ENCODE measurements around the gene DERA.
"Not testable (repeated sequence)": the region's sequence is repeated elsewhere in the genome, so short reads cannot be mapped to it uniquely, and the experiment has no call there.

DERA gene

GRCh38 chr12:15897433-15897832 is 13.7 kb upstream of the DERA start:
- Histone ChIP-seq H3K4me3 (ENCODE audit: control insufficient read depth in 1 of 7, extremely low read depth in 1 of 7, insufficient read depth in 4 of 7, low read depth in 2 of 7, low read length in 6 of 7) (no peak overlapping the region), H3K27me3 (replicated peaks in 2 of 5; ENCODE audit: control insufficient read depth in 4 of 5, insufficient read depth in 5 of 5, low read length in 4 of 5) (no peaks in the 10 kb centered on the region), H3K9me3 (ENCODE audit: control extremely low read depth in 1 of 5, control insufficient read depth in 4 of 5, insufficient read depth in 2 of 5, low read depth in 1 of 5, low read length in 4 of 5) (no peaks in the 10 kb centered on the region), H3K27ac (ENCODE audit: insufficient read depth in 1 of 2, low read depth in 1 of 2, low read length in 2 of 2, poor library complexity in 1 of 2, severe bottlenecking in 2 of 2) (no peak overlapping the region), H3K36me3 (ENCODE audit: control insufficient read depth in 4 of 4, insufficient read depth in 4 of 4, low read length in 3 of 4) (peaks cover 20 to 61% (median 40%) of the 10 kb centered on the region in 4 experiments), H3K4me1 (ENCODE audit: control extremely low read depth in 1 of 4, control insufficient read depth in 4 of 4, insufficient read depth in 4 of 4, low read length in 3 of 4) (no peaks in the 10 kb centered on the region)
- WGBS (ENCODE audit: insufficient coverage): no CpG with 5 or more reads among the region's 2 CpGs
- ChIA-PET POLR2A (interaction anchor here (1.3 kb wide), 1 partner anchor 9 kb away, joined by 3 read pairs; no protein-coding TSS in a partner anchor), CTCF (interaction anchor here (1.1 to 4.9 kb wide), 5 partner anchors 8 to 121 kb away, joined by 3 to 25 read pairs (median 9); partner anchors contain the start of gene DERA)
- no peak for DNase-seq

- Histone ChIP-seq H3K27me3 (replicated peaks in 2 of 5; ENCODE audit: control insufficient read depth in 4 of 5, insufficient read depth in 5 of 5, low read length in 4 of 5) (no peaks in the 10 kb centered on the region), H3K9me3 (ENCODE audit: control extremely low read depth in 1 of 5, control insufficient read depth in 4 of 5, insufficient read depth in 2 of 5, low read depth in 1 of 5, low read length in 4 of 5) (no peaks in the 10 kb centered on the region), H3K36me3 (ENCODE audit: control insufficient read depth in 4 of 4, insufficient read depth in 4 of 4, low read length in 3 of 4) (peaks cover 13 to 64% (median 44%) of the 10 kb centered on the region in 4 experiments), H3K4me3 (ENCODE audit: control insufficient read depth in 1 of 7, extremely low read depth in 1 of 7, insufficient read depth in 4 of 7, low read depth in 2 of 7, low read length in 6 of 7) (no peak overlapping the region), H3K27ac (ENCODE audit: insufficient read depth in 1 of 2, low read depth in 1 of 2, low read length in 2 of 2, poor library complexity in 1 of 2, severe bottlenecking in 2 of 2) (no peak overlapping the region), H3K4me1 (ENCODE audit: control extremely low read depth in 1 of 4, control insufficient read depth in 4 of 4, insufficient read depth in 4 of 4, low read length in 3 of 4) (no peaks in the 10 kb centered on the region)
- ChIA-PET POLR2A (interaction anchor here (0.8 kb wide), 1 partner anchor 17 kb away, joined by 3 read pairs; the partner anchor contains the start of gene STRAP), CTCF (interaction anchor here (0.6 to 4.9 kb wide), 10 partner anchors 7 to 315 kb away, joined by 3 to 25 read pairs (median 5); partner anchors contain the start of gene DERA)
- peak; percentile 28 to 58 (median 45) for DNase-seq
Measured at GRCh38 chr12:15899282-15899870, 11.8 kb upstream of the DERA start.

- WGBS (ENCODE audit: insufficient coverage): 100% methylated on average over 2 of the region's 5 CpGs
- H3K9me3 ChIP-seq (ENCODE audit: control extremely low read depth in 1 of 5, control insufficient read depth in 4 of 5, insufficient read depth in 2 of 5, low read depth in 1 of 5, low read length in 4 of 5): no peaks in the 10 kb centered on the region
- no peak overlapping the region for H3K4me3 ChIP-seq (ENCODE audit: control insufficient read depth in 1 of 7, extremely low read depth in 1 of 7, insufficient read depth in 4 of 7, low read depth in 2 of 7, low read length in 6 of 7)
- H3K27ac ChIP-seq (ENCODE audit: insufficient read depth in 1 of 2, low read depth in 1 of 2, low read length in 2 of 2, poor library complexity in 1 of 2, severe bottlenecking in 2 of 2): no peak overlapping the region
- ChIA-PET CTCF (interaction anchor here (0.6 to 1.4 kb wide), 2 partner anchors 15 to 22 kb away, joined by 3 to 5 read pairs; no protein-coding TSS in a partner anchor), POLR2A (no interaction called here)
- DNase-seq: no peak
- H3K36me3 ChIP-seq (ENCODE audit: control insufficient read depth in 4 of 4, insufficient read depth in 4 of 4, low read length in 3 of 4): peaks cover 8 to 46% (median 27%) of the 10 kb centered on the region in 4 experiments
- no peaks in the 10 kb centered on the region for H3K27me3 ChIP-seq (replicated peaks in 2 of 5; ENCODE audit: control insufficient read depth in 4 of 5, insufficient read depth in 5 of 5, low read length in 4 of 5)
- peaks cover 0 to under 1% (median 0%) of the 10 kb centered on the region in 4 experiments for H3K4me1 ChIP-seq (ENCODE audit: control extremely low read depth in 1 of 4, control insufficient read depth in 4 of 4, insufficient read depth in 4 of 4, low read length in 3 of 4)
Measured at GRCh38 chr12:15904378-15904920, 6.7 kb upstream of the DERA start.

GRCh38 chr12:15910468-15910863 is 666 bp upstream of the DERA start:
- POLR2A ChIA-PET: interaction anchor here (1.3 kb wide), 1 partner anchor 28 kb away, joined by 4 read pairs; no protein-coding TSS in a partner anchor
- Histone ChIP-seq H3K27ac (ENCODE audit: insufficient read depth in 1 of 2, low read depth in 1 of 2, low read length in 2 of 2, poor library complexity in 1 of 2, severe bottlenecking in 2 of 2) (peak overlapping the region in 1 of 2 experiments; percentile 42), H3K27me3 (replicated peaks in 2 of 5; ENCODE audit: control insufficient read depth in 4 of 5, insufficient read depth in 5 of 5, low read length in 4 of 5) (no peaks in the 10 kb centered on the region), H3K4me3 (ENCODE audit: control insufficient read depth in 1 of 7, extremely low read depth in 1 of 7, insufficient read depth in 4 of 7, low read depth in 2 of 7, low read length in 6 of 7) (peak overlapping the region in 6 of 7 experiments; percentile 83 to 95 (median 84)), H3K36me3 (ENCODE audit: control insufficient read depth in 4 of 4, insufficient read depth in 4 of 4, low read length in 3 of 4) (peaks cover 0 to 4% (median 2%) of the 10 kb centered on the region in 4 experiments), H3K4me1 (ENCODE audit: control extremely low read depth in 1 of 4, control insufficient read depth in 4 of 4, insufficient read depth in 4 of 4, low read length in 3 of 4) (peaks cover 0 to 20% (median 9%) of the 10 kb centered on the region in 4 experiments), H3K9me3 (ENCODE audit: control extremely low read depth in 1 of 5, control insufficient read depth in 4 of 5, insufficient read depth in 2 of 5, low read depth in 1 of 5, low read length in 4 of 5) (no peaks in the 10 kb centered on the region)
- 92% methylated on average over 2 of the region's 5 CpGs for WGBS (ENCODE audit: insufficient coverage)
- no peak for DNase-seq
- CTCF ChIA-PET: interaction anchor here (0.6 to 2.9 kb wide), 6 partner anchors 8 to 318 kb away, joined by 3 to 9 read pairs (median 6); no protein-coding TSS in a partner anchor

GRCh38 chr12:15911931-15912330 is 799 bp downstream of the DERA start:
- H3K27ac ChIP-seq (ENCODE audit: insufficient read depth in 1 of 2, low read depth in 1 of 2, low read length in 2 of 2, poor library complexity in 1 of 2, severe bottlenecking in 2 of 2): peak overlapping the region in 1 of 2 experiments; percentile 88
- H3K36me3 ChIP-seq (ENCODE audit: control insufficient read depth in 4 of 4, insufficient read depth in 4 of 4, low read length in 3 of 4); H3K27me3 ChIP-seq (replicated peaks in 2 of 5; ENCODE audit: control insufficient read depth in 4 of 5, insufficient read depth in 5 of 5, low read length in 4 of 5); POLR2A ChIA-PET; H3K9me3 ChIP-seq (ENCODE audit: control extremely low read depth in 1 of 5, control insufficient read depth in 4 of 5, insufficient read depth in 2 of 5, low read depth in 1 of 5, low read length in 4 of 5); DNase-seq: not testable (repeated sequence)
- WGBS (ENCODE audit: insufficient coverage): no CpG with 5 or more reads among the region's 5 CpGs
- CTCF ChIA-PET: interaction anchor here (1.1 to 2.9 kb wide), 2 partner anchors 14 to 54 kb away, joined by 3 to 9 read pairs; no protein-coding TSS in a partner anchor
- H3K4me1 ChIP-seq (ENCODE audit: control extremely low read depth in 1 of 4, control insufficient read depth in 4 of 4, insufficient read depth in 4 of 4, low read length in 3 of 4): peaks cover 0 to 20% (median 9%) of the 10 kb centered on the region in 4 experiments
- peak overlapping the region in 6 of 7 experiments; percentile 83 to 95 (median 84) for H3K4me3 ChIP-seq (ENCODE audit: control insufficient read depth in 1 of 7, extremely low read depth in 1 of 7, insufficient read depth in 4 of 7, low read depth in 2 of 7, low read length in 6 of 7)

GRCh38 chr12:15914131-15914530 is 3.0 kb downstream of the DERA start:
- WGBS (ENCODE audit: insufficient coverage): 100% methylated on average over 3 of the region's 5 CpGs
- H3K27me3 ChIP-seq (replicated peaks in 2 of 5; ENCODE audit: control insufficient read depth in 4 of 5, insufficient read depth in 5 of 5, low read length in 4 of 5); H3K9me3 ChIP-seq (ENCODE audit: control extremely low read depth in 1 of 5, control insufficient read depth in 4 of 5, insufficient read depth in 2 of 5, low read depth in 1 of 5, low read length in 4 of 5); DNase-seq; H3K27ac ChIP-seq (ENCODE audit: insufficient read depth in 1 of 2, low read depth in 1 of 2, low read length in 2 of 2, poor library complexity in 1 of 2, severe bottlenecking in 2 of 2); H3K4me3 ChIP-seq (ENCODE audit: control insufficient read depth in 1 of 7, extremely low read depth in 1 of 7, insufficient read depth in 4 of 7, low read depth in 2 of 7, low read length in 6 of 7): not testable (repeated sequence)
- ChIA-PET POLR2A (interaction anchor here (0.6 kb wide), 1 partner anchor 21 kb away, joined by 4 read pairs; no protein-coding TSS in a partner anchor), CTCF (interaction anchor here (0.6 kb wide), 1 partner anchor 13 kb away, joined by 3 read pairs; no protein-coding TSS in a partner anchor)
- Histone ChIP-seq H3K36me3 (ENCODE audit: control insufficient read depth in 4 of 4, insufficient read depth in 4 of 4, low read length in 3 of 4) (peaks cover 0 to 12% (median 0%) of the 10 kb centered on the region in 4 experiments), H3K4me1 (ENCODE audit: control extremely low read depth in 1 of 4, control insufficient read depth in 4 of 4, insufficient read depth in 4 of 4, low read length in 3 of 4) (peaks cover 0 to 20% (median 9%) of the 10 kb centered on the region in 4 experiments)

GRCh38 chr12:15918066-15918465 is 6.9 kb downstream of the DERA start:
- 97% methylated on average over 6 of the region's 7 CpGs for WGBS (ENCODE audit: insufficient coverage)

More at GRCh38 chr12:15918066-15918465, 6.9 kb downstream of the DERA start:
- H3K27ac ChIP-seq (ENCODE audit: insufficient read depth in 1 of 2, low read depth in 1 of 2, low read length in 2 of 2, poor library complexity in 1 of 2, severe bottlenecking in 2 of 2): no peak overlapping the region
- no peaks in the 10 kb centered on the region for H3K27me3 ChIP-seq (replicated peaks in 2 of 5; ENCODE audit: control insufficient read depth in 4 of 5, insufficient read depth in 5 of 5, low read length in 4 of 5)
- no peaks in the 10 kb centered on the region for H3K4me1 ChIP-seq (ENCODE audit: control extremely low read depth in 1 of 4, control insufficient read depth in 4 of 4, insufficient read depth in 4 of 4, low read length in 3 of 4)
- no peak overlapping the region for H3K4me3 ChIP-seq (ENCODE audit: control insufficient read depth in 1 of 7, extremely low read depth in 1 of 7, insufficient read depth in 4 of 7, low read depth in 2 of 7, low read length in 6 of 7)
- CTCF ChIA-PET: no interaction called here
- H3K9me3 ChIP-seq (ENCODE audit: control extremely low read depth in 1 of 5, control insufficient read depth in 4 of 5, insufficient read depth in 2 of 5, low read depth in 1 of 5, low read length in 4 of 5): peaks cover 0 to 2% (median 0%) of the 10 kb centered on the region in 5 experiments
- POLR2A ChIA-PET: no interaction called here
- DNase-seq: no peak
- H3K36me3 ChIP-seq (ENCODE audit: control insufficient read depth in 4 of 4, insufficient read depth in 4 of 4, low read length in 3 of 4): peaks cover 0 to 12% (median under 1%) of the 10 kb centered on the region in 4 experiments

Data from common myeloid progenitor, CD34-positive (primary cell).